IPS-NIHi7 (cell line): ENCODE results near the gene MYO1H.

Experiments
- DNase-seq: peaks from one replicate; pipeline ENCODE4 v3.0.0; 2012; ENCODE audit warnings: mixed read lengths; ENCODE audit errors: extremely low spot score

MYO1H gene

DNA sequence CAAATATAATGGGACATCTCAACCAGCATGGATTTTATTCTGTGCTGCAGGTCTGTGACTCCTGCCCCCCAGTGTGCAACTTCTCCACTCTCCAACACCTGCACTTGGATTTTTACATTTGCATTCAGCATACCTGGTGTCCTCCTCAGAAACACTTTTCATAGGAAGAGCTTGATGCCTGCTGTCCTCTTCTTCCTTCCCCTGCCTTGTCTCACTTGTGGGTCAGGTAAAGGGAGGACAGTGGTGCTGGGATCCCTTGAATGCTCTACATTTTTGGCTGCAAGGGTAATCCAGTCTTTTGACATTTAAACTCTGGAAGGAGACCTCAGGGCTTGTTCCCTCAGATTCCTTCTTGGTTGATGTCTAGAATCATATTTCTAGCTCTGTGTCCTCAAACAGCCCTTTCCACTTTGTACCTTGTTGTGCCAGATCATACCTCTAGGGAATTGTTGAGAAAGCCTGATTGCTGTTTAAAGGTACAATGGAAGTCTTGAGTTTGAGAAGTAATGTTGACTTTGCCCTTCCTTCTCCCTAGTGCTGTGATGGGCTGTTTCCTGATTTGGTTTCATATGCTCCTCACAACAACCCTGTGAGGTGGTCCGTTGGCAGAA, 142.4 kb downstream of the MYO1H start:
- no peak for DNase-seq

DNA sequence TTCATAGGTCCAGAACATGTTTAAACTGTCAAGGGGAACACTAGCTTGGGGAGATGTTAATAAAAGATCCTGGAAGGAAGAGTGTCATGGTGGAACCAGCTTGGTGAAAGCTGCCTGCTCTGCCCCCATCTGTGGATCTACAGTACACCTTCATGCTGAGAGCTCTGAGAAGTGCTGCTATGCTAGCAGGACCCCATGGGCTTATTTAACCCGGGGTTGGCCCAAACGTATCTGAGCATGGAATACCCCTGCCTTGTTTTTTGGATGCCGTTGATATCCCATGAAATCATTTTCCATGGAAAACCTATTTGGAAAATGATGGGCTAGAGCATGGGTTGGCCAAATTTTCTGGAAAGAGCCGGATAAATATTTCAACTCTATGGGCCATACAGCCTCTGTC, 144.0 kb downstream of the MYO1H start:
- DNase-seq = no peak

DNA sequence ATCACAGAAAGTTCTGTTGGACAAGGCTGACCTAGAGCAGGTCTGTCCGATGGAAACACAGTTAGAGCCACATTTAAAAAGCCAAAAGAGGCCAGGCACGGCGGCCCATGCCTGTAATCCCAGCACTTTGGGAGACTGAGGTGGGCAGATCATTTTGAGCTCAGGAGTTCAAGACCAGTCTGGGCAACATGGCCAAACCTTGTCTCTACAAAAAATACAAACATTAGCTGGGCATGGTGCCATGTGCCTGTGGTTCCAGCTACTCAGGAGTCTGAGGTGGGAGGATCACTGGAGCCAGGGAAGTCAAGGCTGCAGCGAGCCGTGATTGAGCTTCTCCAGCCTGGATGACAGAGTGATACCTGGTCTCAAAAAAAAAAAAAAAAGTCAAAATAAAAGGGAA, 144.7 kb downstream of the MYO1H start:
- no peak for DNase-seq

DNA sequence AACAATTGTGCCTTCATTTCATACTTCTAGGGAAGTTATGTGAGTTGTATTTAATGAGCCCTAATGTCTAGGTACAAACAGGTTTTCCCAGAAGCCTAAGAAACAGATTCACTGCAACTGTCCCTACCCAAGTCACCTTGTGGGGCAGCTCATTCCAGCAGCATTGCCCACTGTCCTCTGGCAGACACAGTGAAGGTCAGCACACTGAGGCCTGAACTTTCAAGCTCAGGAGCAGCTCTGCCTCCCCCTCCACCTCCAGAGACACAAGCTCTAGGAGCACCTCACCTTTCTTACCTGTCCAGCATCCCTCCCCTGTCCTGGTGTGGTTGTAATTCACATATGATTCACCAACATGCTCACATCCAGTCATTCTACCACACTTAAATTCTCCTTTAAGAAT, 145.4 kb downstream of the MYO1H start:
- DNase-seq = no peak

DNA sequence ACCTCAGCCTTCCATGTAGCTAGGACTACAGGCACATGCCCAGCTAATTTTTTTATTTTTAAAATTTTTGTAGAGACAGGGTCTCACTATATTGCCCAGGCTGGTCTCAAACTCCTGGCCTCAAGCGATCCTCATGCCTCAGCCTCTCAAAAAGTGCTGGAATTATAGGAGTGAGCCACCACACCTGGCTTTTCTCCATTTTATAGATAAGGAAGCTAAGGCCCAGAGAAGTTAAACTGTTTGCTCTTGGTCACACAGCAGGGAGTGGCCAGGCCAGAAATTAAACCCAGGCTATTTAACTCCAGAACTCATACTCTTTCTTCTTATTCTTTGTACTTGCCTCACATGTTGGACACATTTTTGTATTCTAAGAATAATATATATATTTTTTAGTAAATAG, 146.2 kb downstream of the MYO1H start:
- DNase-seq = no peak

DNA sequence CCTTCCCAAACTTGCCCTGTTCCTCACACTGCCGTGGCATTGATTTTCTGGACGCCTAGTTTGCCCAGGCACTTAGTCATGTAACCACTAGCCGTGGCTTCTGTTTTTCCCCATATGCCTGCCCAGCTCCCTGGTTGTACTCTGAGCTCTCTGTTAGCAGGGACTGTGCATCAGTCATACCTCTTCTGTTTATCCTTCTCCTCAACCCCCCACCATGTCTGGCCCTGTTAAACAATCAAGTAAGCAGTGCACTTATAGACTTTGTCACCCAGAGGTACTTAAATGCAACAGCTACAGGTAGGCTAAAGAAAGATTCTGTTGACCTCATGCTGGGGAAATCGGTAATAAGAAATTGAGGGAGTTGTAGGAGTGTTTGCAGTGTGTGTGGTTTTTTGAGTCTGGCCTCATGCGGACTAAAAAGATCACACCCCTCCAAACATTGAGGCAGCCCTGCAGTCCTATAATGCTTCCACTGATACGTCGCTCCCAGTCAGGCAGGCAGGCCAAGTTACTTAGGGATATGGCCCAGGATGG, 146.7 kb downstream of the MYO1H start:
- no peak for DNase-seq

DNA sequence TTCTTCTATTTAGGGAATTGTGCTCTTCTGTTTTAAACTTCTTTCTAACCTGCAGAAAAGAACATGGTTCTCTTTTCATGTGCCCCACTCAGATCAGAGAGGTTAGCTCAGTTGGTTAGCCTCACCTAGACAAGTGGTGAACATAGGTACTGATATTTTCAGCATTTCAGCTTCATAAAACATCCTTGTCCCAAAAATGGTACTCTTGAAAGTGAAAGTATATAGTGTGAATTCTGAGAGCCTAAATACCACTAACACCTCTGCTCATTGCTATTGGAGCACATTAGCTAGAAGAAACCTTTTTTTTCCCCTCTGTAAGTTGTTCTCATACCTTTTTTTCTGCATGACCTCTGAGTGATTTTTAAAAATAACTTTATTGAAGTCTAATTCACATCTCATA, 147.3 kb downstream of the MYO1H start:
- DNase-seq = no peak

DNA sequence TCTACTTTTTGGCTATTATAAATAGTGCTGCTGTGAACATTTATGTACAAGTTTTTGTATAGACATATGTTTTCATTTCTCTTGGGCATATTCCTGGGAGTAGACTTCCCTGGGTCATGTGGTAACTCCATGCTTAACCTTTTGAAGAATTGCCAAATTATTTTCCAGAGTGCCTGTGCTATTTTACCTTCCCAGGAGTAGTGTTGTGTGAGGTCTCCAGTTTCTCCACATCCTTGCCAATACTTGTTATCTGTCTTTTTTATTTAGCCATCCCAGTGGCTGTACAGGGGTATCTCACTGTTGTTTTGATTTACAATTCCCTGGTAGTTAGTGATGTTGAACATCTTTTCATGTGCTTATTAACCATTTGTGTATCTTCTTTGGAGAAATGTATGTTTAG, 148.6 kb downstream of the MYO1H start:
- no peak for DNase-seq

DNA sequence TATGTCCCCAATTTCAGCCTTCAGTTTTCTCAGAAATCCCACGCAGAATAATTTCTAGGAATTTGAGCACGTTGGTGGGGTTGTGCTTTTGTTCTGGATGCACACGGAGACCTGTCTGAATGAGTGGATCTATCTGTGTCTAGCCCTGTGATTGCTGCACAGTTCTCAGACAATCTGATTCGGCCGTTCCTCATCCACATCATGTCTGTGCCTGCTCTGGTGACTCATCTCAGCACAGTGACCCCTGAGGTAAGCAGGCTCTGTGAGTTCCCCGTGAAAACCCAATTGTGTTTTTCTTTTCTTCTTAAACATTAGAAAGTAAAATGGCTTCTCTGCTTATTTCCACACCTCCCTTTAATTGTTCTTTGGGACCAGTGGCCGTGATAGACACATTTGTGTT, 150.0 kb downstream of the MYO1H start:
- DNase-seq = no peak
